Omental fat pad (tissue), 4 donors: Measurements from ENCODE around the gene CSAD. TPM values are rescaled to one million over a fixed set of nuclear protein-coding genes. Genes with fewer than 3 reads are reported as not detected.
"Not testable (repeated sequence)": the region's sequence is repeated elsewhere in the genome, so short reads cannot be mapped to it uniquely, and the experiment has no call there.

Source experiments
- ATAC-seq: fragments of 150-250 bp; one replicate; pipeline ENCODE4 v1.9.1; 2016; ENCODE audit warnings: mild to moderate bottlenecking, moderate library complexity; ENCODE audit not compliant: low FRiP score
- DNase-seq: peaks from one replicate; pipeline ENCODE4 v3.0.0-alpha.2; 2019; ENCODE audit warnings: low spot score
- CTCF ChIP-seq, 3 donors: fragments of 450-650 bp; IDR thresholded peaks; one replicate each; pipeline ENCODE4 v1.5.1; 2016 to 2017; ENCODE audit warnings: antibody characterized with exemption in 3 of 3, mild to moderate bottlenecking in 3 of 3, moderate library complexity in 2 of 3
- total RNA-seq, 4 donors: library from RNA; depleted of rRNA; stranded (reverse); fragments of >200 nt; gene quantifications; one replicate each; pipeline ENCODE4 v1.1.0, GENCODE V29; 2016

The CSAD gene
- total RNA-seq, 4 donors from 2014 or later: 71.1 to 118 (median 81.7) TPM

- no peak for ATAC-seq
- no peak for DNase-seq
- TF ChIP-seq CTCF (IDR thresholded peaks at IDR 0.05): no peak
Measured at GRCh38 chr12:53204351-53204750, 23.6 kb upstream of the CSAD start.

- ATAC-seq, DNase-seq: not testable (repeated sequence)
Measured at GRCh38 chr12:53202316-53202715, 21.6 kb upstream of the CSAD start.

- DNase-seq (no peak), ATAC-seq (no peak)
- TF ChIP-seq CTCF (IDR thresholded peaks at IDR 0.05): no peak
Measured at GRCh38 chr12:53201639-53202038, 20.9 kb upstream of the CSAD start.

GRCh38 chr12:53201177-53201541 is 20.4 kb upstream of the CSAD start:
- ATAC-seq (no peak), DNase-seq (no peak)
- no peak for TF ChIP-seq CTCF (IDR thresholded peaks at IDR 0.05)

GRCh38 chr12:53200458-53201176 is 19.9 kb upstream of the CSAD start:
- ATAC-seq (no peak), DNase-seq (no peak)
- no peak for TF ChIP-seq CTCF (IDR thresholded peaks at IDR 0.05)

GRCh38 chr12:53200107-53200457 is 19.4 kb upstream of the CSAD start:
- TF ChIP-seq CTCF (IDR thresholded peaks at IDR 0.05): no peak
- DNase-seq (no peak), ATAC-seq (no peak)

- TF ChIP-seq CTCF (IDR thresholded peaks at IDR 0.05): no peak
- ATAC-seq (no peak), DNase-seq (no peak)
Measured at GRCh38 chr12:53199700-53200099, 19.0 kb upstream of the CSAD start.
